HEK293 (cell line): ENCODE measurements around the gene DBX2.

ENCODE experiments used
- CTCF ChIA-PET: fragments of 350-600 bp; formaldehyde crosslinking; extraction: SDS; loops from one replicate; lab custom pipeline; 2021; ENCODE audit warnings: antibody characterized with exemption; lab: Yijun Ruan, JAX
- POLR2A ChIA-PET: fragments of 300-600 bp; formaldehyde crosslinking; extraction: SDS; loops from one replicate; lab custom pipeline; 2020; ENCODE audit warnings: antibody characterized with exemption, inconsistent platforms; lab: Yijun Ruan, JAX
- H3K27ac ChIP-seq: fragments of 200-500 bp; sonication (Bioruptor generic); 2 replicates; pipeline ENCODE4 v1.5.1; 2014; ENCODE audit warnings: low read depth, low read length, control low read depth, inconsistent platforms; ENCODE audit errors: extremely low read depth
- H3K36me3 ChIP-seq, 2 experiments: fragments of 200-500 bp in 1 of 2; sonication (Bioruptor generic) in 1 of 2; 1 replicate in 1 of 2; 2 replicates in 1 of 2; pipeline ENCODE4 v1.5.1; 2014 to 2017; ENCODE audit warnings: inconsistent platforms in 2 of 2, low read length in 2 of 2; ENCODE audit not compliant: control insufficient read depth in 2 of 2, insufficient read depth in 1 of 2
- H3K4me1 ChIP-seq: fragments of 200-500 bp; sonication (Bioruptor generic); 2 replicates; pipeline ENCODE4 v1.5.1; 2014; ENCODE audit warnings: mild to moderate bottlenecking, low read length, inconsistent platforms; ENCODE audit not compliant: control insufficient read depth, insufficient read depth
- H3K4me3 ChIP-seq: 2 replicates; pipeline ENCODE4 v1.5.1; 2011; ENCODE audit warnings: low read depth, mild to moderate bottlenecking, control low read depth, low read length, moderate library complexity
- H3K9me3 ChIP-seq: fragments of 200-500 bp; sonication (Bioruptor generic); 2 replicates; pipeline ENCODE4 v1.5.1; 2014; ENCODE audit warnings: low read depth, low read length, inconsistent platforms; ENCODE audit not compliant: control insufficient read depth, insufficient read depth
- BCL11B ChIP-seq: fragments of 450-650 bp; formaldehyde crosslinking; IDR thresholded peaks from 2 replicates; pipeline ENCODE4 v1.5.1; 2016; ENCODE audit warnings: low read depth, missing biosample characterization, missing genetic modification characterization
- GLIS2 ChIP-seq: fragments of 450-650 bp; formaldehyde crosslinking; IDR thresholded peaks from 2 replicates; pipeline ENCODE4 v1.5.1; 2016; ENCODE audit warnings: missing biosample characterization, missing genetic modification characterization
- KLF7 ChIP-seq: fragments of 450-650 bp; formaldehyde crosslinking; IDR thresholded peaks from 2 replicates; pipeline ENCODE4 v1.5.1; 2016; ENCODE audit warnings: missing biosample characterization, missing genetic modification characterization, borderline replicate concordance
- KLF9 ChIP-seq: fragments of 450-650 bp; formaldehyde crosslinking; IDR thresholded peaks from 2 replicates; pipeline ENCODE4 v1.5.1; 2016; ENCODE audit warnings: missing biosample characterization, missing genetic modification characterization, low read depth
- WT1 ChIP-seq: fragments of 450-650 bp; formaldehyde crosslinking; IDR thresholded peaks from 2 replicates; pipeline ENCODE4 v1.5.1; 2016; ENCODE audit warnings: missing biosample characterization, missing genetic modification characterization
- ZNF112 ChIP-seq: fragments of 450-650 bp; formaldehyde crosslinking; IDR thresholded peaks from 2 replicates; pipeline ENCODE4 v1.5.0; 2017; ENCODE audit warnings: missing biosample characterization, missing genetic modification characterization
- ZNF2 ChIP-seq: fragments of 450-650 bp; formaldehyde crosslinking; IDR thresholded peaks from 2 replicates; pipeline ENCODE4 v1.5.1; 2016; ENCODE audit warnings: missing biosample characterization, missing genetic modification characterization
- ZNF302 ChIP-seq: fragments of 450-650 bp; formaldehyde crosslinking; IDR thresholded peaks from 2 replicates; pipeline ENCODE4 v1.5.1; 2016; ENCODE audit warnings: missing biosample characterization, missing genetic modification characterization, low read depth
- ZNF48 ChIP-seq: fragments of 450-650 bp; formaldehyde crosslinking; IDR thresholded peaks from 2 replicates; pipeline ENCODE4 v1.5.1; 2016; ENCODE audit warnings: missing biosample characterization, missing genetic modification characterization
- ZNF555 ChIP-seq: fragments of 450-650 bp; formaldehyde crosslinking; conservative IDR thresholded peaks from 2 replicates; pipeline ENCODE4 v1.5.1; 2017; ENCODE audit warnings: missing biosample characterization, mild to moderate bottlenecking, missing genetic modification characterization, inconsistent platforms
- ZNF621 ChIP-seq: fragments of 450-650 bp; formaldehyde crosslinking; IDR thresholded peaks from 2 replicates; pipeline ENCODE4 v1.5.1; 2017; ENCODE audit warnings: missing biosample characterization, missing genetic modification characterization
- ZNF654 ChIP-seq: fragments of 450-650 bp; formaldehyde crosslinking; IDR thresholded peaks from 2 replicates; pipeline ENCODE4 v1.5.1; 2016; ENCODE audit warnings: low read depth, missing biosample characterization, missing genetic modification characterization
- ZNF677 ChIP-seq: fragments of 450-650 bp; IDR thresholded peaks from 2 replicates; pipeline ENCODE4 v1.5.0; 2018; ENCODE audit warnings: missing biosample characterization, mild to moderate bottlenecking, missing genetic modification characterization, moderate library complexity
- ZNF768 ChIP-seq: fragments of 450-650 bp; formaldehyde crosslinking; IDR thresholded peaks from 2 replicates; pipeline ENCODE4 v1.5.1; 2018; ENCODE audit warnings: missing biosample characterization, mild to moderate bottlenecking, missing genetic modification characterization
- TF ChIP-seq, protein P1 (sequence below): sonication (generic); formaldehyde crosslinking; IDR thresholded peaks from 2 replicates; pipeline ENCODE4 v1.8.1; 2022; ENCODE audit warnings: mild to moderate bottlenecking, moderate library complexity, missing genetic modification reagents
- TF ChIP-seq, protein P2 (sequence below): fragments of 450-650 bp; formaldehyde crosslinking; IDR thresholded peaks from 2 replicates; pipeline ENCODE4 v1.5.1; 2016; ENCODE audit warnings: missing biosample characterization, missing genetic modification characterization
- TF ChIP-seq, protein P3 (sequence below): fragments of 450-650 bp; formaldehyde crosslinking; IDR thresholded peaks from 2 replicates; pipeline ENCODE4 v1.5.1; 2017; ENCODE audit warnings: missing biosample characterization, mild to moderate bottlenecking, missing genetic modification characterization, moderate library complexity
- TF ChIP-seq, protein P4 (sequence below): fragments of 450-650 bp; formaldehyde crosslinking; IDR thresholded peaks from 2 replicates; pipeline ENCODE4 v1.5.1; 2016; ENCODE audit warnings: missing biosample characterization, missing genetic modification characterization
- TF ChIP-seq, protein P5 (sequence below): fragments of 450-650 bp; formaldehyde crosslinking; IDR thresholded peaks from 2 replicates; pipeline ENCODE4 v1.5.1; 2017; ENCODE audit warnings: missing biosample characterization, missing genetic modification characterization
- TF ChIP-seq, protein P6 (sequence below): fragments of 450-650 bp; IDR thresholded peaks from 2 replicates; pipeline ENCODE4 v1.5.1; 2018; ENCODE audit warnings: missing biosample characterization, missing genetic modification characterization
- TF ChIP-seq, protein P7 (sequence below): fragments of 450-650 bp; formaldehyde crosslinking; IDR thresholded peaks from 2 replicates; pipeline ENCODE4 v1.5.1; 2017; ENCODE audit warnings: missing biosample characterization, missing genetic modification characterization

DBX2 gene

DNA sequence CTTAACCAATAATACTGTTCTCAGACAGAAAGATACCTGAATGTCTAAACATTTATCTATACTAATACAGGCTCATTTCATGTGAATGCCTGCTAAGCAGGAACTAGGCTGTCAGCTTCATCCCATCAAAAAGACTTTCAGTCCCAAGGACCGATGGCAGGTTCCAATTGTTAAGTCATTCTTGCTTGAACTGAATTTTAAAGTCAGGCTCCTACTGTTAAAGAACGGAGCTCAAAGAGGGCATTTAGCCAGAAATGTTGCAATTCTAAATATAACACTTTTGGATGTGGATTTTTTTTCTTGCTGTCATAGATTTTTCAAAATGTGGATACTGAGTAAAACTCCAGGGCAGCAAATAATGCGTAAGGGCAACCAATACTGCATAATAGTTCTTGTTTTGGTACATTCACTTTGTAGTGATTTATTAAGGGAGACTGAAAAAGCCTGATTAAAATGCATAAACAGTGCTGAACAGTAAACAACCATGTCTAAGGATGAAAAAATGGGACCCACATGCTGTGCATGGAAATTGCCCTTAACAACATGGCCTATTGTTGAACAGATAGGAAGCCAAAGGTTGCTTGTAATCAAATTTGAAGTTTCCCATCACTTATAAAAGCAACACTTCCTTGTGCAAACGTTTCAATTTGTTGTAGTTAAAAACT lies 38.6 kb upstream of the DBX2 start:
- CTCF ChIA-PET = interaction anchor here (0.8 kb wide), 1 partner anchor 42 kb away, joined by 4 read pairs; no protein-coding TSS in a partner anchor

DNA sequence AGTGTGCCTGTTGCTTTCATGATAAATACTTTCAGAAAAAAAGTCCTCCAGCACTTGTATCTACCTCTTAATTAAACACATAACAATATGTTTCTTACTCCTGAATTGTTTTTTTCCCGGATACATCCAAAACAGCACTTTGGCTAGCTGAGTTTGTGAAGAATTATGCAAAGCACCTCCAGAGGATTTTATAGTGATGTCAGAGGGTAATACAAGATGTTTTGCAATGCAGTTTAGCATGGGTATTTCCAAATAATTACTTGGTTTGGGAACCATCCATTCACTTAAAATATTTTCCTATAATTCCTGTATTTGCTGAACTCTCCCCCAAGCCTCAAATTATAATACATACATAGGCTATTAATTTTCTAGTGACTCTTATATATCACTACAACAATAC lies 37.7 kb upstream of the DBX2 start:
- TF ChIP-seq ZNF112 (tag by site-specific recombination) (no peak), ZNF302 (no peak), ZNF555 (tag by site-specific recombination) (no peak), ZNF2 (tag by site-specific recombination) (no peak), ZNF677 (tag by site-specific recombination) (no peak), ZNF654 (no peak), KLF9 (tag by site-specific recombination) (no peak), GLIS2 (tag by site-specific recombination) (no peak), BCL11B (tag by site-specific recombination) (no peak), ZNF48 (tag by site-specific recombination) (no peak), ZNF768 (tag by site-specific recombination) (no peak)
- TF ChIP-seq, protein P1, sequence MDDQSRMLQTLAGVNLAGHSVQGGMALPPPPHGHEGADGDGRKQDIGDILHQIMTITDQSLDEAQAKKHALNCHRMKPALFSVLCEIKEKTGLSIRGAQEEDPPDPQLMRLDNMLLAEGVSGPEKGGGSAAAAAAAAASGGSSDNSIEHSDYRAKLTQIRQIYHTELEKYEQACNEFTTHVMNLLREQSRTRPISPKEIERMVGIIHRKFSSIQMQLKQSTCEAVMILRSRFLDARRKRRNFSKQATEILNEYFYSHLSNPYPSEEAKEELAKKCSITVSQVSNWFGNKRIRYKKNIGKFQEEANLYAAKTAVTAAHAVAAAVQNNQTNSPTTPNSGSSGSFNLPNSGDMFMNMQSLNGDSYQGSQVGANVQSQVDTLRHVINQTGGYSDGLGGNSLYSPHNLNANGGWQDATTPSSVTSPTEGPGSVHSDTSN (CRISPR knock-in tag) = no peak
- TF ChIP-seq, protein P2, sequence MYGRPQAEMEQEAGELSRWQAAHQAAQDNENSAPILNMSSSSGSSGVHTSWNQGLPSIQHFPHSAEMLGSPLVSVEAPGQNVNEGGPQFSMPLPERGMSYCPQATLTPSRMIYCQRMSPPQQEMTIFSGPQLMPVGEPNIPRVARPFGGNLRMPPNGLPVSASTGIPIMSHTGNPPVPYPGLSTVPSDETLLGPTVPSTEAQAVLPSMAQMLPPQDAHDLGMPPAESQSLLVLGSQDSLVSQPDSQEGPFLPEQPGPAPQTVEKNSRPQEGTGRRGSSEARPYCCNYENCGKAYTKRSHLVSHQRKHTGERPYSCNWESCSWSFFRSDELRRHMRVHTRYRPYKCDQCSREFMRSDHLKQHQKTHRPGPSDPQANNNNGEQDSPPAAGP (tag by site-specific recombination) = no peak
- TF ChIP-seq, protein P3, sequence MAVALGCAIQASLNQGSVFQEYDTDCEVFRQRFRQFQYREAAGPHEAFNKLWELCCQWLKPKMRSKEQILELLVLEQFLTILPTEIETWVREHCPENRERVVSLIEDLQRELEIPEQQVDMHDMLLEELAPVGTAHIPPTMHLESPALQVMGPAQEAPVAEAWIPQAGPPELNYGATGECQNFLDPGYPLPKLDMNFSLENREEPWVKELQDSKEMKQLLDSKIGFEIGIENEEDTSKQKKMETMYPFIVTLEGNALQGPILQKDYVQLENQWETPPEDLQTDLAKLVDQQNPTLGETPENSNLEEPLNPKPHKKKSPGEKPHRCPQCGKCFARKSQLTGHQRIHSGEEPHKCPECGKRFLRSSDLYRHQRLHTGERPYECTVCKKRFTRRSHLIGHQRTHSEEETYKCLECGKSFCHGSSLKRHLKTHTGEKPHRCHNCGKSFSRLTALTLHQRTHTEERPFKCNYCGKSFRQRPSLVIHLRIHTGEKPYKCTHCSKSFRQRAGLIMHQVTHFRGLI = no peak
- TF ChIP-seq, protein P4, sequence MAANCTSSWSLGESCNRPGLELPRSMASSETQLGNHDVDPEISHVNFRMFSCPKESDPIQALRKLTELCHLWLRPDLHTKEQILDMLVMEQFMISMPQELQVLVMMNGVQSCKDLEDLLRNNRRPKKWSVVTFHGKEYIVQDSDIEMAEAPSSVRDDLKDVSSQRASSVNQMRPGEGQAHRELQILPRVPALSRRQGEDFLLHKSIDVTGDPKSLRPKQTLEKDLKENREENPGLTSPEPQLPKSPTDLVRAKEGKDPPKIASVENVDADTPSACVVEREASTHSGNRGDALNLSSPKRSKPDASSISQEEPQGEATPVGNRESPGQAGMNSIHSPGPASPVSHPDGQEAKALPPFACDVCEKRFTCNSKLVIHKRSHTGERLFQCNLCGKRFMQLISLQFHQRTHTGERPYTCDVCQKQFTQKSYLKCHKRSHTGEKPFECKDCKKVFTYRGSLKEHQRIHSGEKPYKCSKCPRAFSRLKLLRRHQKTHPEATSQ (tag by site-specific recombination) = no peak
- TF ChIP-seq, protein P5, sequence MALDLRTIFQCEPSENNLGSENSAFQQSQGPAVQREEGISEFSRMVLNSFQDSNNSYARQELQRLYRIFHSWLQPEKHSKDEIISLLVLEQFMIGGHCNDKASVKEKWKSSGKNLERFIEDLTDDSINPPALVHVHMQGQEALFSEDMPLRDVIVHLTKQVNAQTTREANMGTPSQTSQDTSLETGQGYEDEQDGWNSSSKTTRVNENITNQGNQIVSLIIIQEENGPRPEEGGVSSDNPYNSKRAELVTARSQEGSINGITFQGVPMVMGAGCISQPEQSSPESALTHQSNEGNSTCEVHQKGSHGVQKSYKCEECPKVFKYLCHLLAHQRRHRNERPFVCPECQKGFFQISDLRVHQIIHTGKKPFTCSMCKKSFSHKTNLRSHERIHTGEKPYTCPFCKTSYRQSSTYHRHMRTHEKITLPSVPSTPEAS = no peak
- Histone ChIP-seq H3K4me1 (no peaks in the 10 kb centered on the region), H3K9me3 (no peaks in the 10 kb centered on the region), H3K27ac (no peak overlapping the region), H3K36me3 (no peaks in the 10 kb centered on the region), H3K4me3 (no peak overlapping the region)
- ChIA-PET POLR2A (no interaction called here), CTCF (interaction anchor here (0.6 to 0.8 kb wide), 2 partner anchors 41 to 139 kb away, joined by 4 read pairs; no protein-coding TSS in a partner anchor)

More for the DNA sequence above, 38.6 kb upstream of the DBX2 start:
- no peak overlapping the region for H3K27ac ChIP-seq
- no peaks in the 10 kb centered on the region for H3K9me3 ChIP-seq
- H3K4me1 ChIP-seq = no peaks in the 10 kb centered on the region
- no peak overlapping the region for H3K4me3 ChIP-seq
- H3K36me3 ChIP-seq = no peaks in the 10 kb centered on the region
- TF ChIP-seq KLF7 (tag by site-specific recombination) (no peak), WT1 (no peak), GLIS2 (tag by site-specific recombination) (no peak), ZNF621 (tag by site-specific recombination) (no peak), ZNF768 (tag by site-specific recombination) (no peak)
- TF ChIP-seq, protein P6, sequence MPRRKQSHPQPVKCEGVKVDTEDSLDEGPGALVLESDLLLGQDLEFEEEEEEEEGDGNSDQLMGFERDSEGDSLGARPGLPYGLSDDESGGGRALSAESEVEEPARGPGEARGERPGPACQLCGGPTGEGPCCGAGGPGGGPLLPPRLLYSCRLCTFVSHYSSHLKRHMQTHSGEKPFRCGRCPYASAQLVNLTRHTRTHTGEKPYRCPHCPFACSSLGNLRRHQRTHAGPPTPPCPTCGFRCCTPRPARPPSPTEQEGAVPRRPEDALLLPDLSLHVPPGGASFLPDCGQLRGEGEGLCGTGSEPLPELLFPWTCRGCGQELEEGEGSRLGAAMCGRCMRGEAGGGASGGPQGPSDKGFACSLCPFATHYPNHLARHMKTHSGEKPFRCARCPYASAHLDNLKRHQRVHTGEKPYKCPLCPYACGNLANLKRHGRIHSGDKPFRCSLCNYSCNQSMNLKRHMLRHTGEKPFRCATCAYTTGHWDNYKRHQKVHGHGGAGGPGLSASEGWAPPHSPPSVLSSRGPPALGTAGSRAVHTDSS (tag by site-specific recombination) = no peak
- TF ChIP-seq, protein P7, sequence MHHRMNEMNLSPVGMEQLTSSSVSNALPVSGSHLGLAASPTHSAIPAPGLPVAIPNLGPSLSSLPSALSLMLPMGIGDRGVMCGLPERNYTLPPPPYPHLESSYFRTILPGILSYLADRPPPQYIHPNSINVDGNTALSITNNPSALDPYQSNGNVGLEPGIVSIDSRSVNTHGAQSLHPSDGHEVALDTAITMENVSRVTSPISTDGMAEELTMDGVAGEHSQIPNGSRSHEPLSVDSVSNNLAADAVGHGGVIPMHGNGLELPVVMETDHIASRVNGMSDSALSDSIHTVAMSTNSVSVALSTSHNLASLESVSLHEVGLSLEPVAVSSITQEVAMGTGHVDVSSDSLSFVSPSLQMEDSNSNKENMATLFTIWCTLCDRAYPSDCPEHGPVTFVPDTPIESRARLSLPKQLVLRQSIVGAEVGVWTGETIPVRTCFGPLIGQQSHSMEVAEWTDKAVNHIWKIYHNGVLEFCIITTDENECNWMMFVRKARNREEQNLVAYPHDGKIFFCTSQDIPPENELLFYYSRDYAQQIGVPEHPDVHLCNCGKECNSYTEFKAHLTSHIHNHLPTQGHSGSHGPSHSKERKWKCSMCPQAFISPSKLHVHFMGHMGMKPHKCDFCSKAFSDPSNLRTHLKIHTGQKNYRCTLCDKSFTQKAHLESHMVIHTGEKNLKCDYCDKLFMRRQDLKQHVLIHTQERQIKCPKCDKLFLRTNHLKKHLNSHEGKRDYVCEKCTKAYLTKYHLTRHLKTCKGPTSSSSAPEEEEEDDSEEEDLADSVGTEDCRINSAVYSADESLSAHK (tag by site-specific recombination) = no peak
- TF ChIP-seq, all 188 proteins: peak for 0
- POLR2A ChIA-PET = no interaction called here
